GDM1 (cell line): ENCODE data around the gene ASB7.
"Not testable (repeated sequence)": the region's sequence is repeated elsewhere in the genome, so short reads cannot be mapped to it uniquely, and the experiment has no call there.

Experiments
- DNase-seq: peaks from one replicate; lab custom pipeline; 2025; lab: John Stamatoyannopoulos, UW

The ASB7 gene

GRCh38 chr15:100651253-100651652 lies 48.9 kb downstream of the ASB7 start:
- no peak for DNase-seq

GRCh38 chr15:100652116-100652515 lies 49.7 kb downstream of the ASB7 start:
- no peak for DNase-seq

GRCh38 chr15:100653608-100654007 lies 51.2 kb downstream of the ASB7 start:
- DNase-seq: no peak

- DNase-seq: no peak
Measured at GRCh38 chr15:100658895-100659294, 56.5 kb downstream of the ASB7 start.

- DNase-seq: no peak
Measured at GRCh38 chr15:100661156-100661555, 58.8 kb downstream of the ASB7 start.

- no peak for DNase-seq
Measured at GRCh38 chr15:100663086-100663914, 60.9 kb downstream of the ASB7 start.

GRCh38 chr15:100663915-100664281 lies 61.5 kb downstream of the ASB7 start:
- DNase-seq: no peak

- DNase-seq: no peak
Measured at GRCh38 chr15:100665570-100665969, 63.2 kb downstream of the ASB7 start.

- no peak for DNase-seq
Measured at GRCh38 chr15:100667405-100668347, 65.3 kb downstream of the ASB7 start.

- no peak for DNase-seq
Measured at GRCh38 chr15:100668348-100668745, 66.0 kb downstream of the ASB7 start.

- no peak for DNase-seq
Measured at GRCh38 chr15:100669260-100669659, 66.9 kb downstream of the ASB7 start.

- no peak for DNase-seq
Measured at GRCh38 chr15:100670505-100671021, 68.2 kb downstream of the ASB7 start.

- no peak for DNase-seq
Measured at GRCh38 chr15:100671124-100671680, 68.8 kb downstream of the ASB7 start.

- no peak for DNase-seq
Measured at GRCh38 chr15:100671858-100672543, 69.6 kb downstream of the ASB7 start.

- no peak for DNase-seq
Measured at GRCh38 chr15:100672959-100673358, 70.6 kb downstream of the ASB7 start.

GRCh38 chr15:100679151-100679550 lies 76.8 kb downstream of the ASB7 start:
- DNase-seq: not testable (repeated sequence)

- no peak for DNase-seq
Measured at GRCh38 chr15:100680726-100681125, 78.3 kb downstream of the ASB7 start.

GRCh38 chr15:100681335-100681746 lies 79.0 kb downstream of the ASB7 start:
- DNase-seq: no peak

GRCh38 chr15:100682468-100682867 lies 80.1 kb downstream of the ASB7 start:
- no peak for DNase-seq

GRCh38 chr15:100683434-100683833 lies 81.0 kb downstream of the ASB7 start:
- DNase-seq: no peak

GRCh38 chr15:100684591-100684990 lies 82.2 kb downstream of the ASB7 start:
- DNase-seq: no peak
